GM10266 (cell line): Measurements from ENCODE around the gene FLT3.

Source experiments
- DNase-seq: peaks from one replicate; pipeline ENCODE4 v3.0.0; 2012; ENCODE audit errors: extremely low spot score
- TF ChIP-seq, protein P1 (sequence below): IDR thresholded peaks from 2 replicates; pipeline ENCODE4 v1.5.1; 2012; ENCODE audit warnings: mild to moderate bottlenecking, low read depth; ENCODE audit not compliant: control insufficient read depth, insufficient read depth; ENCODE audit errors: missing control alignments

Gene FLT3

DNA sequence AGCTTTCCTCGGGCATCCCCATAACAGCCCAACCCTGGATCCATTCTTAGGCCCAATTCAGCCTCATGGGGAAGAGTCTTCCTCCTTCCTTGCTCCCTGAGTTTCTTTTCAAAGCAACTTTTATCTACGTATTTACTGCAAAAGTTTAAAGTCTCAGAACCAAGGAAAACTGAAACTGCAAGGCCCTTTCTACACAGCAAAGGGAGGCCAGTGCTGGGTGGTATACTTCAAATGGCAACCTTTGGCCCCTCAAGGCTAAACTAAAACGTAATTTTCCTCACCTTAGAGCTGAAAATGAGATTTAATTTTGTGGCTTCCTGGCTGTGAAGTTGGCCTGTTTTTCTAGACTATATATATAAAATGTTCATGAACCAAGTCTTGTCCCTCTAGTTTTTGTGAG lies 136.9 kb downstream of the FLT3 start:
- TF ChIP-seq, protein P1, sequence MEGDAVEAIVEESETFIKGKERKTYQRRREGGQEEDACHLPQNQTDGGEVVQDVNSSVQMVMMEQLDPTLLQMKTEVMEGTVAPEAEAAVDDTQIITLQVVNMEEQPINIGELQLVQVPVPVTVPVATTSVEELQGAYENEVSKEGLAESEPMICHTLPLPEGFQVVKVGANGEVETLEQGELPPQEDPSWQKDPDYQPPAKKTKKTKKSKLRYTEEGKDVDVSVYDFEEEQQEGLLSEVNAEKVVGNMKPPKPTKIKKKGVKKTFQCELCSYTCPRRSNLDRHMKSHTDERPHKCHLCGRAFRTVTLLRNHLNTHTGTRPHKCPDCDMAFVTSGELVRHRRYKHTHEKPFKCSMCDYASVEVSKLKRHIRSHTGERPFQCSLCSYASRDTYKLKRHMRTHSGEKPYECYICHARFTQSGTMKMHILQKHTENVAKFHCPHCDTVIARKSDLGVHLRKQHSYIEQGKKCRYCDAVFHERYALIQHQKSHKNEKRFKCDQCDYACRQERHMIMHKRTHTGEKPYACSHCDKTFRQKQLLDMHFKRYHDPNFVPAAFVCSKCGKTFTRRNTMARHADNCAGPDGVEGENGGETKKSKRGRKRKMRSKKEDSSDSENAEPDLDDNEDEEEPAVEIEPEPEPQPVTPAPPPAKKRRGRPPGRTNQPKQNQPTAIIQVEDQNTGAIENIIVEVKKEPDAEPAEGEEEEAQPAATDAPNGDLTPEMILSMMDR: no peak
- DNase-seq: no peak

DNA sequence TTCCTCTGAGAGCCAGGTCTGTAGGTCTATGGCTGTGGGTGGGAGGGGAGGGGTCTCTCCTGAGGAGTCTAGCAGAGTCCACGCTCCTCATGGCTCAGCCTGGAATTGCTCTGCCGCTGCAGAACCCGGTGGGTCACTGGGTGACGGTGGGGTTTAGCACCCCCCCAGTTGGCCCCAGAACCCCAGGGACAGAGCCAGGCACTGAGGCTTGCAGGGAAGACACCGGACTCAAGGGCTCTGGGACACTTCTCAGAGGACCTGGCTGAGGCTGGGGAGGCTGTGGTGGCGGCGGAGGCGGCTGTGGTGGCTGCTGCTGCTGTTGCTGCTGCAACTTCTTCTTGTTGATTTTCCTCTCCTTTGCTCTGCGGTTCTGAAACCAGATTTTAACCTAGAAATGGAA lies 137.4 kb downstream of the FLT3 start:
- DNase-seq: no peak
- TF ChIP-seq, protein P1: no peak

DNA sequence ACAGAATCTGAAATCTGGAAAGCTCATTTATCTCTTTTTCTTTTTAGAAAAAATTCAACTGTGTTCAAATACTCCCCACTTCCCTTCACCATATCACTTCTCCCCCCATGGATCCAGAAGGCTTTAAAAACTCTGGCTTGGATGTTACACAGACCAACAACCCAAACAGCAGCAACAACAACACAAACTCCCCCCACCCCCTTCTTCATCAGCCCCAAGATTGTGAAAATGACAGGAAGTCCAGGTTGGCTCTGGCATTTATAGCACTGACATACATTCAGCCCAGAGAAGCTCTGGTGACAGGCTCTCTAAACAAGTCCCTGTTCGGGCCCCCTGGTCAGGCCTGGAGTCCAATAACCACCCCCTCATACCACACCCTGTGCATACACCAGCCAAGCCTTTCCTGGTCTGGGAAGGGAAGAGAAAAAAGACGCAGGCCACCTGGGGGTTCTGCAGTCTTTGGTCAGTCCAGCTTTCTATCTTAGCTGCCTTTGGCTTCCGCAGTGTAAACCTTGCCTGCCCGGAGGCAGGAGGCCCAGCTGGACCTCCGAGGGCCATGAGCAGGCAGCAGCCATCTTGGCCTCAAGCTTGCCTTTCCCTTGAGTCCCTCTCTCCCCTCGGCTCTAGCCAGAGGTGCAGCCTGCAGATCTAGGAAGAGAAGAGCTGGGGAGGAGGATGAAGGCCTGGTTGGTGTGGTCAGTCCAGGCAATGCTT lies 138.1 kb downstream of the FLT3 start:
- TF ChIP-seq, protein P1: no peak
- no peak for DNase-seq

DNA sequence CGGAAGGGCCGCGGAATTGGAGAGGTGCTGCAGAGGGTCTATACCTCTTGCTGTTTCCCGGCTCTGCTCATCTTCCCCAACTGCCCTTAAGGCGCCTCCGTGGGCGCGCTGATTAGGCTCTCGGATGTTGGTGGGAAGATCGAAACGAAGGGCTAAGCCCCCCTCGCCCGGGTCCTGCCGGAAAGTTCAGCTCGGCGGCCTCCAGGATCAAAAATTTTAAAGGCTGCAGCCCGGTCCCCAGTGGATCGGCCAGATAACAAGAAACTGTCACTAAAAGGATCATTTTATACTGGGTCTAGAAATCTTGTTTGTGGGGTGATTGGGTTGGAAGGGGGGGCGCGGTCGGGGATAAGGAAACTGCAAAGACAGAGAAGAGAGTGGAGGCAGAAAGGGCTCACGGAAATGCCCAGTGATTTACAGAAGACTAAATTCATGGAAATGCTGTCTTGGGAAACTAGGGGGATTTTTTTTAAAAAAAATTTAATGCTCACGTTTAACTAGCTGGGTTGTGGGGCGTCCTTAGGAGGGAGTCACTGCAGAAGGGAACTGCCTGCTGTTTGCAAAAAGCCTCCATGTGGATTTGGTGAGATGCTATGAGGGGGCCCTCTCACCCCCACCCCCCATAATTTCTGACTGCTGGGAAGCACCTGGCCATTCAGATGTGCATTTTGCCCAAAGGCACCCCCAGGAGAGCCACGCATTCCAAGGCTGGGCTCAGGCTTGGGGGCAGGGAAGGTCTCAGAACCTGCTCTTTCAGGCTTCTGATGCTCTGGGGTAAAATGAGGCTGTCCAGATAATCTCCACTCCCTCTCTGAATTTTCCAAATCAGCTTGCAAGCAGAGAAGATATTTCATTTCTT lies 138.9 kb downstream of the FLT3 start:
- TF ChIP-seq, protein P1: no peak

DNA sequence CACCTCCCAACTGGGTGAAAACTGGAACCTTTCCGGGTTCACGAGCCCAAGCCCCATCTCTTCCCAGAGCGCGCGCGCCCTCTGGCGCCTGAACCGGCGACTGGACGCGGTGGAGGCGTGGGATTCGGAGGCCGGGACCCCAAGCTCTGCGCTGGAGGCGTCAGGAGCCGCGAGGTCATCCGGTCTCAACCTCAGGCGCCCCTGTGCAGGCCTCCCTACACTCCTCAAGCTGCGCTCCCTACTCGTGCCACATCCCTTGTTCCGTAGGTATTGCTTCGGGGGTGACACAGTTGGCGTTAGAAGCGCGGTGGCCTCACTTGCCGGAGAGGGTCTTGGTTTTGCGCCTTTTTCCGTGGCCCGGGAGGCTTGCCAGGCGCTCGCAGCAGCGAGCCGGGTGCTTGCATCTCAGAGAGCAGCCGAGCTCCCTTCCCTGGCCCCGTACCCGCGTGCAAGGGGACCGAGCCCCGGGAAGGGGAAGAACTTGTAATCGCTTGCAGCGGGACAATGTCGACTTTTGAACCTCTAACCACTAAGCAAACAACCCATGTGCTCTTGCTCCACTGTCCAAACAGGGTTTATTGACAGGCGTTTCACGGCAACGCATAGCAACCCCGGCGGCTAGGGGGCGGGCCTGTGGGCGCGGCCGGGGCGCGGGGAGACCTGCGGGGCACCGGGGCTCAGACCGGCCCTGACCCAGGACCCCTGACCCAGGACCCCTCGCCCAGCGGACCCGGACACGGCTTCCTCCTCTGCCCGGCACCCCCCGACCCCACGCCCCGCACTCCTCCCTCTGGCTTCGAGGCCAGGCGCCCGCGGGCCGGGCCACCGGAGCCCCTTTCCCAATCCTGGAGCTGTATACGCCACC lies 139.8 kb downstream of the FLT3 start:
- TF ChIP-seq, protein P1: peak; percentile 68
- DNase-seq: peak; percentile 74

More for the DNA sequence above, 138.9 kb downstream of the FLT3 start:
- peak; percentile 29 for DNase-seq

DNA sequence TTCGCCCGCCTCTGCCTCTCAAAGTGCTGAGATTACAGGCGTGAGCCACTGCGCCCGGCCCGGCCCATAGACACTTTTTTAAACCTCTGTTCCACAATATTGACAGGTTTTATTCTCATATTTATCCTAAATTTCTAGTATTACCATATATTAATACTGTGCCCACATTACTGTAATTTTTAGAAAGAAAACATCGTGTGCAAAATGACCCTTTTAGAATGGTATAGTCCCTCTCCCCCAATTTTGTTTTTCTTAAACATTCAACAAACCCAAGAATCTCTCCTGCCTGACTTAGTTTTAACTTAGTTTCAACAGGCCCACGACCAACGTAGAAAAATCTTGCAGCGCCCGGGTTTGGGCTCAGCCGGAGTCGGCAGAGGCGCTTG lies 140.4 kb downstream of the FLT3 start:
- TF ChIP-seq, protein P1: no peak
- DNase-seq: no peak
